ENCODE data around the gene SH3GL2. TPM values are rescaled to one million over a fixed set of nuclear protein-coding genes. Genes with fewer than 3 reads are reported as not detected.
"Not testable (repeated sequence)": the region's sequence is repeated elsewhere in the genome, so short reads cannot be mapped to it uniquely, and the experiment has no call there.

Gene SH3GL2
- total and polyA plus RNA-seq, 2 donors (not counting 1 experiment from before 2014, with no cell fraction given) = not detected

DNA sequence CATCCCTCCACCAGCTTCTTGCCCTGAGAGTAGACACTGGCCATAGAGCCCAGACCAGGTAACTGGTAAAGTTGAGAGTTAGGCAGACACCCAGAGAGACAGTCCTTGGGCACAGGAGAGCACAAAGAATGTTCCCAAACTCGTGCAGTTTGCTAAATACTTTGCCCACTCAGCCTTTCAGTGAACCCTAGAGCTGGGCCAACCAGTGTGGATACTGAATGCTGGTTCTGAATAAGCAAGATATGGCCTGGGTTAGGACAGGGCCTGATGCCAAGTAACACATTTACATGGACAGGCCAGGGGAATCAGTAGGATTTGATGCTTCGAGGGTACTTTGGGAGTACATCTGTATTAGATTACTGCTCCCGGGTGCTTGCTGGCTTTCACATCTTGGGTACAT is 185.4 kb downstream of the SH3GL2 start:
- no peak overlapping the region for H3K4me2 ChIP-seq (replicated peaks; ENCODE audit: low read depth, low read length, poor library complexity, severe bottlenecking)
- peaks cover 0 to 3% (median 0%) of the 10 kb centered on the region in 3 donors for H3K9me3 ChIP-seq (ENCODE audit: control extremely low read depth in 1 of 3, control insufficient read depth in 2 of 3, insufficient read depth in 1 of 3, low read length in 2 of 3)
- no peaks in the 10 kb centered on the region for H4K20me1 ChIP-seq (ENCODE audit: control insufficient read depth, insufficient read depth, low read length, poor library complexity, severe bottlenecking)
- TF ChIP-seq, protein P1, sequence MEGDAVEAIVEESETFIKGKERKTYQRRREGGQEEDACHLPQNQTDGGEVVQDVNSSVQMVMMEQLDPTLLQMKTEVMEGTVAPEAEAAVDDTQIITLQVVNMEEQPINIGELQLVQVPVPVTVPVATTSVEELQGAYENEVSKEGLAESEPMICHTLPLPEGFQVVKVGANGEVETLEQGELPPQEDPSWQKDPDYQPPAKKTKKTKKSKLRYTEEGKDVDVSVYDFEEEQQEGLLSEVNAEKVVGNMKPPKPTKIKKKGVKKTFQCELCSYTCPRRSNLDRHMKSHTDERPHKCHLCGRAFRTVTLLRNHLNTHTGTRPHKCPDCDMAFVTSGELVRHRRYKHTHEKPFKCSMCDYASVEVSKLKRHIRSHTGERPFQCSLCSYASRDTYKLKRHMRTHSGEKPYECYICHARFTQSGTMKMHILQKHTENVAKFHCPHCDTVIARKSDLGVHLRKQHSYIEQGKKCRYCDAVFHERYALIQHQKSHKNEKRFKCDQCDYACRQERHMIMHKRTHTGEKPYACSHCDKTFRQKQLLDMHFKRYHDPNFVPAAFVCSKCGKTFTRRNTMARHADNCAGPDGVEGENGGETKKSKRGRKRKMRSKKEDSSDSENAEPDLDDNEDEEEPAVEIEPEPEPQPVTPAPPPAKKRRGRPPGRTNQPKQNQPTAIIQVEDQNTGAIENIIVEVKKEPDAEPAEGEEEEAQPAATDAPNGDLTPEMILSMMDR (IDR thresholded peaks at IDR 0.05) = no peak
- no peak for TF ChIP-seq EZH2 (IDR thresholded peaks at IDR 0.05; ENCODE audit: borderline replicate concordance, insufficient read depth, low read depth, low read length, poor library complexity, severe bottlenecking)
- DNase-seq (no peak), ATAC-seq (ENCODE audit: low read depth) (no peak)
- H3K36me3 ChIP-seq (replicated peaks in 1 of 2; ENCODE audit: control extremely low read depth in 1 of 2, control insufficient read depth in 1 of 2, extremely low read depth in 1 of 2, insufficient read depth in 2 of 2, low read length in 1 of 2) = no peaks in the 10 kb centered on the region
- H3K79me2 ChIP-seq (ENCODE audit: control insufficient read depth, insufficient read depth, low read length) = no peaks in the 10 kb centered on the region
- H2AFZ ChIP-seq (ENCODE audit: insufficient read depth, low read depth, low read length, poor library complexity, severe bottlenecking) = no peak overlapping the region
- no peaks in the 10 kb centered on the region for H3K4me1 ChIP-seq (ENCODE audit: control insufficient read depth in 2 of 2, insufficient read depth in 2 of 2, low read length in 2 of 2)
- ChIA-PET CTCF (no interaction called here), POLR2A (no interaction called here)
- H3K27ac ChIP-seq (ENCODE audit: low read length in 2 of 2) = no peak overlapping the region
- no peaks in the 10 kb centered on the region for H3K27me3 Mint-ChIP-seq
- H3K9me3 Mint-ChIP-seq (ENCODE audit: insufficient read depth) = no peaks in the 10 kb centered on the region
- no peaks in the 10 kb centered on the region for H3K4me1 Mint-ChIP-seq
- H3K9ac ChIP-seq (ENCODE audit: low read length) = no peak overlapping the region
- H3K4me3 Mint-ChIP-seq = no peak overlapping the region
- no peaks in the 10 kb centered on the region for H3K27me3 ChIP-seq (replicated peaks in 1 of 4; ENCODE audit: control extremely low read depth in 1 of 4, control insufficient read depth in 3 of 4, insufficient read depth in 4 of 4, low read length in 3 of 4)
- intact Hi-C loops (cut with micrococcal nuclease) = no loop called here
- H3K4me3 ChIP-seq (ENCODE audit: control extremely low read depth in 1 of 5, extremely low read depth in 1 of 5, insufficient read depth in 1 of 5, low read depth in 2 of 5, low read length in 4 of 5) = no peak overlapping the region
- no peak overlapping the region for H3K27ac Mint-ChIP-seq
- 50% methylated on average over 1 of the region's 3 CpGs for WGBS (ENCODE audit: insufficient coverage)

DNA sequence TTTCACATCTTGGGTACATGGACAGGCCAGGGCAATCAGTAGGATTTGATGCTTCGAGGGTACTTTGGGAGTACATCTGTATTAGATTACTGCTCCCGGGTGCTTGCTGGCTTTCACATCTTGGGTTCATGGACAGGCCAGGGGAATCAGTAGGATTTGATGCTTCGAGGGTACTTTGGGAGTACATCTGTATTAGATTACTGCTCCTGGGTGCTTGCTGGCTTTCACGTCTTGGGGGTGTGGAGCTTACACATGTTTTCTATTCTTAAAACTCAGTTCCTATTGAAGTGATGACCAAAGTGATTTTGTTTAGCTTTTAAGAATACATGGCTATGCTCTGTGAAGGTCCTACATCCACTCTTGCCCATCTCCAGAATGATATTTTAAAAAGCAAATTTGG is 186.3 kb downstream of the SH3GL2 start:
- POLR2A ChIA-PET; H3K27me3 Mint-ChIP-seq; H3K9me3 Mint-ChIP-seq (ENCODE audit: insufficient read depth); H3K27me3 ChIP-seq (replicated peaks in 1 of 4; ENCODE audit: control extremely low read depth in 1 of 4, control insufficient read depth in 3 of 4, insufficient read depth in 4 of 4, low read length in 3 of 4); H3K4me1 ChIP-seq (ENCODE audit: control insufficient read depth in 2 of 2, insufficient read depth in 2 of 2, low read length in 2 of 2); intact Hi-C loops (cut with micrococcal nuclease); H3K4me3 Mint-ChIP-seq; H3K36me3 ChIP-seq (replicated peaks in 1 of 2; ENCODE audit: control extremely low read depth in 1 of 2, control insufficient read depth in 1 of 2, extremely low read depth in 1 of 2, insufficient read depth in 2 of 2, low read length in 1 of 2); H3K79me2 ChIP-seq (ENCODE audit: control insufficient read depth, insufficient read depth, low read length); DNase-seq; H4K20me1 ChIP-seq (ENCODE audit: control insufficient read depth, insufficient read depth, low read length, poor library complexity, severe bottlenecking); ATAC-seq (ENCODE audit: low read depth); H3K4me3 ChIP-seq (ENCODE audit: control extremely low read depth in 1 of 5, extremely low read depth in 1 of 5, insufficient read depth in 1 of 5, low read depth in 2 of 5, low read length in 4 of 5); H3K27ac Mint-ChIP-seq; H3K27ac ChIP-seq (ENCODE audit: low read length in 2 of 2); CTCF ChIA-PET; H3K9ac ChIP-seq (ENCODE audit: low read length); H3K4me2 ChIP-seq (replicated peaks; ENCODE audit: low read depth, low read length, poor library complexity, severe bottlenecking); H3K9me3 ChIP-seq (ENCODE audit: control extremely low read depth in 1 of 3, control insufficient read depth in 2 of 3, insufficient read depth in 1 of 3, low read length in 2 of 3); H2AFZ ChIP-seq (ENCODE audit: insufficient read depth, low read depth, low read length, poor library complexity, severe bottlenecking); H3K4me1 Mint-ChIP-seq: not testable (repeated sequence)
- 100% methylated on average over 1 of the region's 4 CpGs for WGBS (ENCODE audit: insufficient coverage)
